HG03135 (cell line): Measurements from ENCODE around the gene RAB4B.
A peak's percentile ranks its signal among the peaks of the same experiment; 100 is the strongest.
"Not testable (repeated sequence)": the region's sequence is repeated elsewhere in the genome, so short reads cannot be mapped to it uniquely, and the experiment has no call there.

Experiments
- ATAC-seq: cut with Tn5 transposase; IDR thresholded peaks from one replicate; pipeline ENCODE4 v1.9.1; 2021; ENCODE audit warnings: mild to moderate bottlenecking, moderate library complexity; ENCODE audit not compliant: unreplicated experiment

The RAB4B gene

GRCh38 chr19:40801426-40802299 is 23.6 kb downstream of the RAB4B start:
- ATAC-seq: no peak

GRCh38 chr19:40802300-40803169 is 24.5 kb downstream of the RAB4B start:
- ATAC-seq: no peak

- no peak for ATAC-seq
Measured at GRCh38 chr19:40803170-40803856, 25.3 kb downstream of the RAB4B start.

- ATAC-seq: peak; percentile 32
Measured at GRCh38 chr19:40803857-40804782, 26.1 kb downstream of the RAB4B start.

- ATAC-seq: no peak
Measured at GRCh38 chr19:40804783-40805242, 26.8 kb downstream of the RAB4B start.

GRCh38 chr19:40805258-40805868 is 27.3 kb downstream of the RAB4B start:
- no peak for ATAC-seq

GRCh38 chr19:40806423-40807146 is 28.5 kb downstream of the RAB4B start:
- ATAC-seq: no peak

- no peak for ATAC-seq
Measured at GRCh38 chr19:40807147-40808020, 29.3 kb downstream of the RAB4B start.

GRCh38 chr19:40808021-40808325 is 29.9 kb downstream of the RAB4B start:
- no peak for ATAC-seq

- ATAC-seq: no peak
Measured at GRCh38 chr19:40808497-40808896, 30.4 kb downstream of the RAB4B start.

GRCh38 chr19:40809358-40810086 is 31.5 kb downstream of the RAB4B start:
- ATAC-seq: no peak

GRCh38 chr19:40810160-40810559 is 32.1 kb downstream of the RAB4B start:
- ATAC-seq: no peak

- peak; percentile 52 for ATAC-seq
Measured at GRCh38 chr19:40810649-40811408, 32.8 kb downstream of the RAB4B start.

GRCh38 chr19:40811478-40812341 is 33.7 kb downstream of the RAB4B start:
- no peak for ATAC-seq

GRCh38 chr19:40812571-40812970 is 34.5 kb downstream of the RAB4B start:
- not testable (repeated sequence) for ATAC-seq

GRCh38 chr19:40813182-40813581 is 35.1 kb downstream of the RAB4B start:
- no peak for ATAC-seq
